Stomach (tissue), 9 donors: Measurements from ENCODE around the gene GCNT2. TPM values are rescaled to one million over a fixed set of nuclear protein-coding genes. Genes with fewer than 3 reads are reported as not detected.

ENCODE experiments used
- DNase-seq, 2 donors: peaks; one replicate each; pipeline versions ENCODE4 v3.0.0 to v3.0.0-alpha.2; 2013 to 2019
- H3K27ac ChIP-seq, 5 donors: fragments of 200-600 bp in 4 of 5; sonication (generic) in 4 of 5; one replicate each; pipeline ENCODE4 v1.5.1; 2013 to 2019; ENCODE audit warnings: mild to moderate bottlenecking in 1 of 5, moderate library complexity in 1 of 5
- H3K27me3 ChIP-seq, 3 donors: fragments of 200-600 bp; sonication (generic); one replicate each; pipeline ENCODE4 v1.5.1; 2017 to 2019; ENCODE audit warnings: mixed run types in 1 of 3
- H3K36me3 ChIP-seq, 4 donors: fragments of 200-600 bp; sonication (generic); 1 replicate in 3 of 4; 2 replicates in 1 of 4; pipeline ENCODE4 v1.5.1; 2016 to 2019
- H3K4me1 ChIP-seq, 4 donors: fragments of 200-600 bp; sonication (generic); one replicate each; pipeline ENCODE4 v1.5.1; 2016 to 2019
- H3K4me3 ChIP-seq, 4 donors: fragments of 200-600 bp; sonication (generic) in 3 of 4; one replicate each; pipeline ENCODE4 v1.5.1; 2016 to 2019; ENCODE audit warnings: mild to moderate bottlenecking in 1 of 4
- H3K9me3 ChIP-seq, 4 donors: fragments of 200-600 bp; sonication (generic); one replicate each; pipeline ENCODE4 v1.5.1; 2016 to 2019
- EP300 ChIP-seq: sonication (generic); formaldehyde crosslinking; IDR thresholded peaks from one replicate; pipeline ENCODE4 v1.6.1; 2017; ENCODE audit warnings: antibody characterized with exemption
- POLR2A ChIP-seq, 4 donors: fragments of 450-650 bp; IDR thresholded peaks; one replicate each; pipeline ENCODE4 v1.6.1; 2016; ENCODE audit warnings: antibody characterized with exemption in 4 of 4, control low read depth in 2 of 4, mild to moderate bottlenecking in 1 of 4, moderate library complexity in 1 of 4
- POLR2AphosphoS5 ChIP-seq, 3 donors: sonication (generic); formaldehyde crosslinking; IDR thresholded peaks; one replicate each; pipeline ENCODE4 v1.6.1; 2016; ENCODE audit warnings: antibody characterized with exemption in 3 of 3
- WGBS, 5 donors: extraction: QIAGEN DNeasy Blood & Tissue Kit in 3 of 5; methylation state at CpG; one replicate each; pipeline versions ENCODE4 v1.1.5 to v1.1.7; 2013 to 2018; 5-methylcytosine and 5-hydroxymethylcytosine counted together
- intact Hi-C: fragments of 100-400 bp; cut with DNase I; formaldehyde crosslinking; loops from one replicate; pipeline ENCODE4 v1.15.1; 2023; ENCODE audit warnings: low total_unique reads
- polyA plus RNA-seq, 3 donors: library from polyadenylated mRNA; stranded (reverse); fragments of 200-250 nt; gene quantifications; one replicate each; pipeline ENCODE4 v1.2.3, GENCODE V29; 2013
- total RNA-seq, 5 donors: library from RNA; depleted of rRNA; stranded (reverse); fragments of >200 nt; gene quantifications; one replicate each; pipeline versions ENCODE4 v1.1.0 to v1.2.3, GENCODE V29; 2014 to 2016
- TF ChIP-seq, protein P1 (sequence below), 7 experiments: fragments of 450-650 bp in 4 of 7; fragments of 200-600 bp in 3 of 7; sonication (generic) in 3 of 7; IDR thresholded peaks; one replicate each; pipeline ENCODE4 v1.5.1; 2016 to 2019; ENCODE audit warnings: antibody characterized with exemption in 7 of 7, control low read depth in 2 of 7, mild to moderate bottlenecking in 1 of 7
- donor health status: healthy with polysubstance abuse.
- donor health status: Bipolar disorder and iron deficiency.
- donor health status: healthy.

Gene GCNT2
- total and polyA plus RNA-seq, 8 donors = 4.5 to 132 (median 29.7) TPM

DNA sequence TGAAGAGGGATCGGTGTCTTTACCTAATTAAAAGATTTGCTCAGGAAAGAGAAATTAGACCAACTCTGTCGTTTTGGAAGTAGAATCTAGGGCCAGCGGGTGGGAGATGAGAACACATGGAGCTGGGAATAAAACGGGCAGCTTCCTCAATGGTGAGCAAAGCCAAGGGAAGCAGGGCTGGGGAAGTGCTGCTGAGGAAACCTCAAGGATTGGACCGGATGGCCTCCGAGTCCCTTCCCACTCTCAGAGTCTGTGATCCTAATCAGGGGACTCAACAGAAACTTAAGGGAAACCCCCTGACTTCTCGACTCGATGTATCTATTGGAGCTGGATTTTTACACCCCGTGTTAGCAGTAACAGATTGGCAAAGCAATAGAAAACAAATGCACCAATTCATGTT is 10.8 kb downstream of the GCNT2 start:
- H3K27ac ChIP-seq = peak overlapping the region in 4 of 5 donors; percentile 36 to 83 (median 48)
- TF ChIP-seq, protein P1, sequence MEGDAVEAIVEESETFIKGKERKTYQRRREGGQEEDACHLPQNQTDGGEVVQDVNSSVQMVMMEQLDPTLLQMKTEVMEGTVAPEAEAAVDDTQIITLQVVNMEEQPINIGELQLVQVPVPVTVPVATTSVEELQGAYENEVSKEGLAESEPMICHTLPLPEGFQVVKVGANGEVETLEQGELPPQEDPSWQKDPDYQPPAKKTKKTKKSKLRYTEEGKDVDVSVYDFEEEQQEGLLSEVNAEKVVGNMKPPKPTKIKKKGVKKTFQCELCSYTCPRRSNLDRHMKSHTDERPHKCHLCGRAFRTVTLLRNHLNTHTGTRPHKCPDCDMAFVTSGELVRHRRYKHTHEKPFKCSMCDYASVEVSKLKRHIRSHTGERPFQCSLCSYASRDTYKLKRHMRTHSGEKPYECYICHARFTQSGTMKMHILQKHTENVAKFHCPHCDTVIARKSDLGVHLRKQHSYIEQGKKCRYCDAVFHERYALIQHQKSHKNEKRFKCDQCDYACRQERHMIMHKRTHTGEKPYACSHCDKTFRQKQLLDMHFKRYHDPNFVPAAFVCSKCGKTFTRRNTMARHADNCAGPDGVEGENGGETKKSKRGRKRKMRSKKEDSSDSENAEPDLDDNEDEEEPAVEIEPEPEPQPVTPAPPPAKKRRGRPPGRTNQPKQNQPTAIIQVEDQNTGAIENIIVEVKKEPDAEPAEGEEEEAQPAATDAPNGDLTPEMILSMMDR (IDR thresholded peaks at IDR 0.05) = no peak
- TF ChIP-seq EP300 (no peak), POLR2A (IDR thresholded peaks at IDR 0.05) (no peak), POLR2AphosphoS5 (IDR thresholded peaks at IDR 0.05) (no peak)
- no peaks in the 10 kb centered on the region for H3K27me3 ChIP-seq
- no peak for DNase-seq
- intact Hi-C loops = no loop called here
- peak overlapping the region; percentile 37 to 47 (median 38) for H3K4me3 ChIP-seq
- H3K4me1 ChIP-seq = peaks cover 0 to 74% (median 30%) of the 10 kb centered on the region in 4 donors
- no peaks in the 10 kb centered on the region for H3K9me3 ChIP-seq
- WGBS, 5 donors = 53 to 64% (median 58%) methylated on average over 9 of the region's 9 CpGs
- peaks cover 0 to 2% (median 0%) of the 10 kb centered on the region in 4 donors for H3K36me3 ChIP-seq

DNA sequence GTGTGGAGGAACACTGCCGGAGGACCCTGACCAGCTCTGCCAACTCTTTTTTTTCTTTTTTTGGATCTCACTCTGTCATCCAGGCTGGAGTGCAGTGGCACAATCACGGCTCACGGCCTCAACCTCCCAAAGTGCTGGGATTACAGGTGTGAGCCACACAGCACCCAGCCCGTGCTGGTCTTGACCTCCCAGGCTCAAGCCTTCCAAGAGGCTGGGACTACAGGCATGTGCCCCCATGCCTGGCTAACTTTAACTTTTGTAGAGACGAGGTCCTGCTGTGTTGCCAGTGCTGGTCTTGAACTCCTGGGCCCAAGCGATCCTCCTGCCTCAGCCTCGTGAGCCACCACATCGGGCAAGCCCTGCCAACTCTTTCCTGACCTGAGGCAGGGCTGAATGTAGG is 11.2 kb downstream of the GCNT2 start:
- peak overlapping the region in 3 of 5 donors; percentile 36 to 48 (median 48) for H3K27ac ChIP-seq
- H3K4me3 ChIP-seq = peak overlapping the region in 3 of 4 donors; percentile 37 to 47 (median 38)
- TF ChIP-seq POLR2A (IDR thresholded peaks at IDR 0.05) = no peak
- TF ChIP-seq EP300 = no peak
- TF ChIP-seq, protein P1 (IDR thresholded peaks at IDR 0.05) = no peak
- TF ChIP-seq POLR2AphosphoS5 (IDR thresholded peaks at IDR 0.05) = no peak
- intact Hi-C loops = no loop called here
- no peaks in the 10 kb centered on the region for H3K27me3 ChIP-seq
- WGBS, 5 donors = 72 to 81% (median 76%) methylated on average over 8 of the region's 8 CpGs
- H3K36me3 ChIP-seq = peaks cover 0 to 3% (median 0%) of the 10 kb centered on the region in 4 donors
- DNase-seq = no peak
- H3K4me1 ChIP-seq = peaks cover 0 to 70% (median 28%) of the 10 kb centered on the region in 4 donors
- H3K9me3 ChIP-seq = no peaks in the 10 kb centered on the region

DNA sequence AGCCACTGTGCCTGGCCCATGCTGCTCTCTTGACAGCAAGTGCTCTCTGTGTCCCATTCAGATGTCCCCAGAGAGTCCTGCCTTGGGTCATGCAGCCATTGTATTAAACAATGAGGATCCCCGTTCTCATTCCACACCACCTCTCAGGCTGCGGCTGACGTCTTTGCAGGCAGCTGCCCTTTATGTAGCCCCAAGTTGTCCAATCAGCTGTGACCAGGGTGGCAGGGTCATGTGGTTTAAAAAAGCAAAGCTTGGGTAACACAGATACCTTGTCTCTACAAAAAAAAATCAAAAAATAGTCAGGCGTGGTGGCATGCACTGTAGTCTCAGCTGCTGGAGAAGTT is 13.2 kb downstream of the GCNT2 start:
- intact Hi-C loops = no loop called here
- DNase-seq = no peak
- no peaks in the 10 kb centered on the region for H3K27me3 ChIP-seq
- H3K27ac ChIP-seq = no peak overlapping the region
- H3K36me3 ChIP-seq = peaks cover 0 to 3% (median 0%) of the 10 kb centered on the region in 4 donors
- 66 to 78% (median 71%) methylated on average over 3 to 4 of the region's 4 CpGs for WGBS, 5 donors
- peak overlapping the region in 1 of 4 donors; percentile 9 for H3K4me3 ChIP-seq
- peaks cover 0 to 60% (median 24%) of the 10 kb centered on the region in 4 donors for H3K4me1 ChIP-seq
- H3K9me3 ChIP-seq = no peaks in the 10 kb centered on the region
- TF ChIP-seq POLR2AphosphoS5 (IDR thresholded peaks at IDR 0.05) = no peak
- no peak for TF ChIP-seq POLR2A (IDR thresholded peaks at IDR 0.05)
- TF ChIP-seq EP300 = no peak
- TF ChIP-seq, protein P1 (IDR thresholded peaks at IDR 0.05) = no peak

DNA sequence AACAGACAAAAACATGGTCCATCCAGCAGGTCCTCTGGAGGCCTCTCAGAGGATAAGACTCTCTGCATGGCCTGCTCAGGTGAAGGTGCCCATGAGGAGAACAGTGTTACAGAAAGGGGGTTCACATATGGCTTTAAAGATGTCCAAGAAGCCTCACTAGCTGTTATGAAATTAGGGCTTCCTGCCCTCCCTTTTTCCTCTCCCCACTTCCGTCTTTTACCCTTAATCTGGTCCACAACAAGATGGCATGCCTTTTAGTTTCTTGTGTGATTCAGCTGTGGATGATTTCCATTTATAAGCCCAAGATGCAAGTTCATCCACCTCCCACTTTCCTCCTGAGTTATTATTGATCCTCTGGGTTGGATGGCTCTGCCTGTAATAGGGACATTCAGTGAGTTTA is 14.0 kb downstream of the GCNT2 start:
- 72 to 85% (median 75%) methylated on average over 1 of the region's 1 CpG for WGBS, 5 donors
- intact Hi-C loops = no loop called here
- no peak overlapping the region for H3K27ac ChIP-seq
- no peaks in the 10 kb centered on the region for H3K9me3 ChIP-seq
- H3K4me1 ChIP-seq = peaks cover 0 to 56% (median 24%) of the 10 kb centered on the region in 4 donors
- H3K4me3 ChIP-seq = no peak overlapping the region
- DNase-seq = no peak
- peaks cover 0 to 3% (median 0%) of the 10 kb centered on the region in 4 donors for H3K36me3 ChIP-seq
- TF ChIP-seq EP300 (no peak), POLR2AphosphoS5 (IDR thresholded peaks at IDR 0.05) (no peak)
- TF ChIP-seq, protein P1 (IDR thresholded peaks at IDR 0.05) = no peak
- no peaks in the 10 kb centered on the region for H3K27me3 ChIP-seq
